Measurements from ENCODE around the gene ZNF619. TPM values are rescaled to one million over a fixed set of nuclear protein-coding genes. Genes with fewer than 3 reads are reported as not detected.

Gene ZNF619
- total RNA-seq, 2 experiments from 2014 or later: 7.3 to 7.5 TPM

GRCh38 chr3:40518848-40519247, 41.9 kb downstream of the ZNF619 start:
- POLR2A ChIA-PET: no interaction called here
- CTCF ChIA-PET: no interaction called here

GRCh38 chr3:40521254-40521653, 44.3 kb downstream of the ZNF619 start:
- ChIA-PET CTCF (no interaction called here), POLR2A (no interaction called here)

- CTCF ChIA-PET: no interaction called here
- POLR2A ChIA-PET: interaction anchor here (0.5 to 1.4 kb wide), 5 partner anchors 41 to 1523 kb away, joined by 3 to 8 read pairs (median 5); partner anchors contain the start of gene RPL14
Observed at GRCh38 chr3:40523781-40524180, 46.9 kb downstream of the ZNF619 start.

- POLR2A ChIA-PET: interaction anchor here (0.5 to 1.4 kb wide), 4 partner anchors 64 to 1524 kb away, joined by 3 to 7 read pairs (median 5); partner anchors contain the start of gene RPL14
Observed at GRCh38 chr3:40524222-40524567, 47.3 kb downstream of the ZNF619 start.

GRCh38 chr3:40524568-40525285, 47.8 kb downstream of the ZNF619 start, which contains the start of gene ZNF621:
ZNF621 (plus strand) TSS chr3:40524960; CDS start chr3:40525841, 881 bp downstream.
- POLR2A ChIA-PET: interaction anchor here (1.1 to 1.4 kb wide), 2 partner anchors 68 to 71 kb away, joined by 3 to 7 read pairs; partner anchors contain the start of gene RPL14
- CTCF ChIA-PET: no interaction called here

More at GRCh38 chr3:40524222-40524567, 47.3 kb downstream of the ZNF619 start:
- CTCF ChIA-PET: no interaction called here

GRCh38 chr3:40528426-40528825, 51.5 kb downstream of the ZNF619 start:
- ChIA-PET CTCF (no interaction called here), POLR2A (no interaction called here)

GRCh38 chr3:40532252-40532651, 55.3 kb downstream of the ZNF619 start:
- CTCF ChIA-PET: no interaction called here
- POLR2A ChIA-PET: no interaction called here

GRCh38 chr3:40534283-40534682, 57.4 kb downstream of the ZNF619 start:
- ChIA-PET CTCF (no interaction called here), POLR2A (no interaction called here)

Other genes starting within 250 kb of the ZNF619 start
- 10 to 100 TPM; 68.9 to 70.4 TPM for gene EIF1B, start 167.4 kb upstream of the ZNF619 start, total RNA-seq
- not detected for gene ENTPD3, start 89.9 kb upstream of the ZNF619 start, total RNA-seq
- 1,000 to 10,000 TPM; 2,745 to 2,812 TPM for gene RPL14, start 19.8 kb upstream of the ZNF619 start, total RNA-seq
- gene ZNF620, start 28.9 kb downstream of the ZNF619 start, total RNA-seq: 1 to 10 TPM; 6.2 to 6.7 TPM
- 10 to 100 TPM; 19.1 to 20.1 TPM for gene ZNF621, start 47.8 kb downstream of the ZNF619 start, total RNA-seq

Measured in activated CD8-positive, alpha-beta memory T cell treated with anti-CD3 and anti-CD28 coated beads for 36 hours (primary cell).